Skeletal muscle tissue (tissue), 1 donor: ENCODE results near the gene IFI44L. TPM values are rescaled to one million over a fixed set of nuclear protein-coding genes. Genes with fewer than 3 reads are reported as not detected.

Experiments
- total RNA-seq: library from RNA; depleted of rRNA; stranded (reverse); fragments of >200 nt; gene quantifications from one replicate; pipeline ENCODE4 v1.2.3, GENCODE V29; 2014

Gene IFI44L
- total RNA-seq, 1 donor from 2014 or later = 7.3 TPM

Other genes starting within 250 kb of the IFI44L start
- 17.2 TPM for gene PTGFR, start 129.5 kb upstream of the IFI44L start, total RNA-seq
- gene IFI44, start 29.4 kb downstream of the IFI44L start, total RNA-seq = 11.5 TPM